SK-N-SH treated with all-trans-retinoic acid at 6 μM for 48 hours (cell line): ENCODE measurements around the gene MICALL2.

Experiments
- OSR1 ChIP-seq: fragments of 250-450 bp; sonication (Bioruptor Pico); IDR thresholded peaks from 2 replicates; pipeline ENCODE4 v1.8.0; 2022; ENCODE audit warnings: moderate library complexity, mild to moderate bottlenecking, inconsistent platforms
- RARB ChIP-seq: fragments of 250-450 bp; sonication (Bioruptor Pico); IDR thresholded peaks from 2 replicates; pipeline ENCODE4 v1.8.0; 2021; ENCODE audit warnings: mild to moderate bottlenecking, moderate library complexity
- TF ChIP-seq, protein P1 (sequence below): fragments of 250-450 bp; sonication (Bioruptor Pico); IDR thresholded peaks from 2 replicates; pipeline ENCODE4 v1.8.0; 2021; ENCODE audit warnings: low read depth, mild to moderate bottlenecking, moderate library complexity, borderline replicate concordance

GRCh38 chr7:1449951-1450350, 9.3 kb downstream of the MICALL2 start:
- TF ChIP-seq OSR1 (CRISPR knock-in tag) (no peak), RARB (no peak)
- TF ChIP-seq, protein P1, sequence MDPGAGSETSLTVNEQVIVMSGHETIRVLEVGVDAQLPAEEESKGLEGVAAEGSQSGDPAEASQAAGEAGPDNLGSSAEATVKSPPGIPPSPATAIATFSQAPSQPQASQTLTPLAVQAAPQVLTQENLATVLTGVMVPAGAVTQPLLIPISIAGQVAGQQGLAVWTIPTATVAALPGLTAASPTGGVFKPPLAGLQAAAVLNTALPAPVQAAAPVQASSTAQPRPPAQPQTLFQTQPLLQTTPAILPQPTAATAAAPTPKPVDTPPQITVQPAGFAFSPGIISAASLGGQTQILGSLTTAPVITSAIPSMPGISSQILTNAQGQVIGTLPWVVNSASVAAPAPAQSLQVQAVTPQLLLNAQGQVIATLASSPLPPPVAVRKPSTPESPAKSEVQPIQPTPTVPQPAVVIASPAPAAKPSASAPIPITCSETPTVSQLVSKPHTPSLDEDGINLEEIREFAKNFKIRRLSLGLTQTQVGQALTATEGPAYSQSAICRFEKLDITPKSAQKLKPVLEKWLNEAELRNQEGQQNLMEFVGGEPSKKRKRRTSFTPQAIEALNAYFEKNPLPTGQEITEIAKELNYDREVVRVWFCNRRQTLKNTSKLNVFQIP = no peak
